Measurements from ENCODE around the gene GPANK1.

GRCh38 chr6:31614075-31614619 lies 50.6 kb downstream of the GPANK1 start:
- TF ChIP-seq CTCF (conservative IDR thresholded peaks at IDR 0.05; ENCODE audit: low read depth, low read length), result no peak
- TF ChIP-seq EZH2 (IDR thresholded peaks at IDR 0.05; ENCODE audit: borderline replicate concordance, low read depth, low read length, poor library complexity, severe bottlenecking), result no peak

Data from A673 (cell line).